Bronchial smooth muscle cell (primary cell): ENCODE data around the gene PTPRE. TPM values are rescaled to one million over a fixed set of nuclear protein-coding genes. Genes with fewer than 3 reads are reported as not detected.

Experiments used
- total RNA-seq: library from RNA; depleted of rRNA; stranded (reverse); fragments of >200 nt; gene quantifications from 2 replicates; pipeline ENCODE4 v1.2.1, GENCODE V29; 2014

Gene PTPRE
- total RNA-seq, result 0.52 and 0.79 TPM in 2 replicates

GRCh38 chr10:127906548-127907377 is at the start of gene PTPRE:
TSS of gene PTPRE (plus strand) at chr10:127907103. CDS start at chr10:128040882, 133,779 bp downstream.

GRCh38 chr10:127892743-127893142 is 14.2 kb upstream of the PTPRE start, which contains the start of gene CLRN3:
TSS of gene CLRN3 (minus strand) at chr10:127892941. CDS start at chr10:127892784, 157 bp downstream.

GRCh38 chr10:128125944-128126764 is 219.3 kb downstream of the PTPRE start, which contains the start of gene MKI67:
TSS of gene MKI67 (minus strand) at chr10:128126423. CDS start at chr10:128125667, 756 bp downstream.

Other genes starting within 250 kb of the PTPRE start
- gene FOXI2, start 169.9 kb upstream of the PTPRE start, total RNA-seq, result not detected in 2 replicates
- not detected in 2 replicates for gene CLRN3, start 14.2 kb upstream of the PTPRE start, total RNA-seq
- 0.60 and 1.7 TPM in 2 replicates for gene MKI67, start 219.3 kb downstream of the PTPRE start, total RNA-seq